ENCODE data around the gene ERICH6.

DNA sequence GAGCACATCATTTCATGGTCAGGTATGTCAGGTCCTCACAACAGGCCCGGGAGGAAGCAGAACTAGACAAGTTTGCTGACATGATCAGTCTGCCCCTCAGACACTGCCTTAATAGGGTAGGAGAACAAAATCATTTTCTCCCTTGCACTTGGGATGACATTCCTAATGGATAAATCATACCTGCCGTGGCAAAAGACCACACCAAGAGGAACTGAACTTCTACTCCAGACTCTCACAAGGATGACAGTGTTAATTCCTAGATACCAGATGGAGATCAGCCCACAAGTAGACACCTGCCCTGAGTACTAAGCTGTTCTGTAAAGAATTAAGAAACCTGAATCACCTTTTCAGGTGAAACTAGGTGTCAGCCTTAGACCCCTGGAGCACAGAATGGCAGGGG lies 39.8 kb upstream of the ERICH6 start:
- TF ChIP-seq, protein P1, sequence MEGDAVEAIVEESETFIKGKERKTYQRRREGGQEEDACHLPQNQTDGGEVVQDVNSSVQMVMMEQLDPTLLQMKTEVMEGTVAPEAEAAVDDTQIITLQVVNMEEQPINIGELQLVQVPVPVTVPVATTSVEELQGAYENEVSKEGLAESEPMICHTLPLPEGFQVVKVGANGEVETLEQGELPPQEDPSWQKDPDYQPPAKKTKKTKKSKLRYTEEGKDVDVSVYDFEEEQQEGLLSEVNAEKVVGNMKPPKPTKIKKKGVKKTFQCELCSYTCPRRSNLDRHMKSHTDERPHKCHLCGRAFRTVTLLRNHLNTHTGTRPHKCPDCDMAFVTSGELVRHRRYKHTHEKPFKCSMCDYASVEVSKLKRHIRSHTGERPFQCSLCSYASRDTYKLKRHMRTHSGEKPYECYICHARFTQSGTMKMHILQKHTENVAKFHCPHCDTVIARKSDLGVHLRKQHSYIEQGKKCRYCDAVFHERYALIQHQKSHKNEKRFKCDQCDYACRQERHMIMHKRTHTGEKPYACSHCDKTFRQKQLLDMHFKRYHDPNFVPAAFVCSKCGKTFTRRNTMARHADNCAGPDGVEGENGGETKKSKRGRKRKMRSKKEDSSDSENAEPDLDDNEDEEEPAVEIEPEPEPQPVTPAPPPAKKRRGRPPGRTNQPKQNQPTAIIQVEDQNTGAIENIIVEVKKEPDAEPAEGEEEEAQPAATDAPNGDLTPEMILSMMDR (IDR thresholded peaks at IDR 0.05), result no peak
- no peak for TF ChIP-seq SIN3A (IDR thresholded peaks at IDR 0.05; ENCODE audit: borderline replicate concordance, insufficient read depth, low read depth, low read length)
